ENCODE data around the gene PLA2G4F. TPM values are rescaled to one million over a fixed set of nuclear protein-coding genes. Genes with fewer than 3 reads are reported as not detected.

PLA2G4F gene
- total RNA-seq, 4 donors from 2014 or later, result not detected

DNA sequence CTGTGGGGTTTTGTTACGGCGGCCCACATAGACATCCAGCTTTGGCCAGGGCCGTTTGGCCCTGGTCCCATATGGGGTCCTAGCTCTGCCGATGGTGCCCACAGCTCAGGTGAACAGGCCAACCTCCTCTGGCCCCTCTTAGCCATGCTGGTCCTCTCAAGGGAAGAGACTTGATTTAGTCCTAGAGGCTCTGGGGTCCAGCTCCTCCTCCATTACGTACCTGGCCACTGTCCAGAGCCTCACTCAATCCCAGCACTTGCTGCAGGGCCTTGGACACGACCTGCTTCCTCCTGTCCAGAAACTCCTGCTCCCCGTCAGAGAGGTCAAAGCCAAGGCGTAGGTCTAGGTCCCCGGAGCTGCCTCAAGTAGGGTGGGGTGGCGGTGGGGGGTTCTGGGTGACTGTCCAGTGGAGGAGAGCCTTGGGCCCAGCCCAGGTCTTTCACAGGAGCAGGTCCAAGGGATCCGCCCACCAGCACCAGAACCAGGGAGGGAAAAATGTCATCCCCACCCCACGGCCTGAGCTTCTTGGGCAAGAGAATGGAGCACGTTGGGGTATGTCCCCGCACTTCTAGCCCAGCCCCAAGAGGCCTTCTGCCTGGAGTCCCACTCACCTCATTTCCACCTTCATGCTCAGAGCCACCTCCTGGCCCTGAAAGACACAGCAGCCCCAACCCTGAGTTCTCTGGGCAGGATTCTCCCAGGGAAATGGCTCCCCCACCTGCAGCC is 6.8 kb downstream of the PLA2G4F start:
- Histone ChIP-seq H3K27me3 (no peaks in the 10 kb centered on the region), H3K27ac (no peak overlapping the region), H3K4me1 (peaks cover 0 to 12% (median 2%) of the 10 kb centered on the region in 4 donors), H3K36me3 (no peaks in the 10 kb centered on the region), H3K4me3 (no peak overlapping the region), H3K9me3 (no peaks in the 10 kb centered on the region)
- TF ChIP-seq EP300 (IDR thresholded peaks at IDR 0.05) (no peak), POLR2A (IDR thresholded peaks at IDR 0.05) (no peak)
- TF ChIP-seq, protein P1, sequence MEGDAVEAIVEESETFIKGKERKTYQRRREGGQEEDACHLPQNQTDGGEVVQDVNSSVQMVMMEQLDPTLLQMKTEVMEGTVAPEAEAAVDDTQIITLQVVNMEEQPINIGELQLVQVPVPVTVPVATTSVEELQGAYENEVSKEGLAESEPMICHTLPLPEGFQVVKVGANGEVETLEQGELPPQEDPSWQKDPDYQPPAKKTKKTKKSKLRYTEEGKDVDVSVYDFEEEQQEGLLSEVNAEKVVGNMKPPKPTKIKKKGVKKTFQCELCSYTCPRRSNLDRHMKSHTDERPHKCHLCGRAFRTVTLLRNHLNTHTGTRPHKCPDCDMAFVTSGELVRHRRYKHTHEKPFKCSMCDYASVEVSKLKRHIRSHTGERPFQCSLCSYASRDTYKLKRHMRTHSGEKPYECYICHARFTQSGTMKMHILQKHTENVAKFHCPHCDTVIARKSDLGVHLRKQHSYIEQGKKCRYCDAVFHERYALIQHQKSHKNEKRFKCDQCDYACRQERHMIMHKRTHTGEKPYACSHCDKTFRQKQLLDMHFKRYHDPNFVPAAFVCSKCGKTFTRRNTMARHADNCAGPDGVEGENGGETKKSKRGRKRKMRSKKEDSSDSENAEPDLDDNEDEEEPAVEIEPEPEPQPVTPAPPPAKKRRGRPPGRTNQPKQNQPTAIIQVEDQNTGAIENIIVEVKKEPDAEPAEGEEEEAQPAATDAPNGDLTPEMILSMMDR (IDR thresholded peaks at IDR 0.05), result no peak
- no peak for DNase-seq (ENCODE audit: low spot score in 2 of 2)
- 88 to 94% methylated on average over 13 to 14 of the region's 14 CpGs for WGBS, 2 donors

DNA sequence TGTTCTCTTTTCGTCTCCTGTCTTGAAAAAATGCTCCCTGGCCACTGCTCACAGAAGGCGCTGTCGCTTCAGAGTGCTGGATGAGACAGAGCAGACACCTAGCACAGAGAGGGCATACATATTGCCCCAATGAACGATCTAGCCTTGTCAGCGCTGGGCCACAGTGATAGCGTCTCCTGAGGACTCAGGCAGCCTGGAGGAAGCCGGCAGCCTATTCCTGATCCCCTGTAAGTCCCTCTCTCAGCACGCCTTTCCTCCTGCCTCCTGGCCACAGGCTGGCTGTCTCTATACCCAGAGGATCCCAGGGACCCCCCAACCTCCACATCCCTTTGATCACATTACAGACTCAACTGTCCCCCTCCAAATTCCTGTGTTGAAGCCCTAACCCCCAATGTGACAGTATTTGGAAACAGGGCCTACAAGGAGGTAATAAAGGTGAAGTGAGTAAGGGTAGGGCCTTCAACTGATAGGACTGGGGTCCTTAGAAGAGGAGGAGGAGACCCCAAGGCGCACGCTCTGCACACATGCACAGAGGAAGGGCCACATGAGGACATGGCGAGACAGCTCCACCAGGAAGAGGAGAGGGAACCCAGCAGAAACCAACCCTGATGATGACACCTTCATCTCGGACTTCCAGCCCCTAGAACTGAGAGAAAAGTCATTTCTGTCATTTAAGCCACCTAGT is 7.5 kb downstream of the PLA2G4F start:
- 81 to 88% methylated on average over 12 of the region's 12 CpGs for WGBS, 2 donors
- H3K4me3 ChIP-seq, result no peak overlapping the region

DNA sequence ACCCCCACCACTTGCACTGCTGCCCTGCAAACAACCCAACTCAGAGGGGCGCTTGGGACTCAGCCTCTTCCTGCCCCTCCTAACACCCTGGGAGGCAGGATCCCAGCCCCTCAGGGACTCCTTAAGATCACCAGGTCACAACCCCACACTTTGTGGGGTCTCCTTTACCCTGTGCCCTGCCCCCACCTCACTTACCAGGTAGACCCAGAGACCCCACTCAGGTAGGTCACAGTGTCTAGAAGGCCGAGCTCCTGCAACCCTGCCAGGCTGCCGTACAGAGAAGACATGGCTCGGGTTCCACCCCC is 9.1 kb downstream of the PLA2G4F start:
- H3K27ac ChIP-seq, result no peak overlapping the region
- 88 to 95% methylated on average over 4 of the region's 4 CpGs for WGBS, 2 donors
- H3K9me3 ChIP-seq, result no peaks in the 10 kb centered on the region
- H3K36me3 ChIP-seq, result no peaks in the 10 kb centered on the region
- TF ChIP-seq, protein P1 (IDR thresholded peaks at IDR 0.05), result no peak
- TF ChIP-seq POLR2A (IDR thresholded peaks at IDR 0.05), result no peak
- TF ChIP-seq EP300 (IDR thresholded peaks at IDR 0.05), result no peak
- no peak for DNase-seq (ENCODE audit: low spot score in 2 of 2)
- H3K4me3 ChIP-seq, result no peak overlapping the region
- H3K4me1 ChIP-seq, result peaks cover 0 to 12% (median 2%) of the 10 kb centered on the region in 4 donors
- no peaks in the 10 kb centered on the region for H3K27me3 ChIP-seq

More for the DNA sequence above, 7.5 kb downstream of the PLA2G4F start:
- DNase-seq (ENCODE audit: low spot score in 2 of 2), result no peak
- no peaks in the 10 kb centered on the region for H3K36me3 ChIP-seq
- H3K27me3 ChIP-seq, result no peaks in the 10 kb centered on the region
- no peaks in the 10 kb centered on the region for H3K9me3 ChIP-seq
- TF ChIP-seq, protein P1 (IDR thresholded peaks at IDR 0.05), result no peak
- TF ChIP-seq POLR2A (IDR thresholded peaks at IDR 0.05) (no peak), EP300 (IDR thresholded peaks at IDR 0.05) (no peak)
- H3K27ac ChIP-seq, result no peak overlapping the region
- H3K4me1 ChIP-seq, result peaks cover 0 to 12% (median 2%) of the 10 kb centered on the region in 4 donors

DNA sequence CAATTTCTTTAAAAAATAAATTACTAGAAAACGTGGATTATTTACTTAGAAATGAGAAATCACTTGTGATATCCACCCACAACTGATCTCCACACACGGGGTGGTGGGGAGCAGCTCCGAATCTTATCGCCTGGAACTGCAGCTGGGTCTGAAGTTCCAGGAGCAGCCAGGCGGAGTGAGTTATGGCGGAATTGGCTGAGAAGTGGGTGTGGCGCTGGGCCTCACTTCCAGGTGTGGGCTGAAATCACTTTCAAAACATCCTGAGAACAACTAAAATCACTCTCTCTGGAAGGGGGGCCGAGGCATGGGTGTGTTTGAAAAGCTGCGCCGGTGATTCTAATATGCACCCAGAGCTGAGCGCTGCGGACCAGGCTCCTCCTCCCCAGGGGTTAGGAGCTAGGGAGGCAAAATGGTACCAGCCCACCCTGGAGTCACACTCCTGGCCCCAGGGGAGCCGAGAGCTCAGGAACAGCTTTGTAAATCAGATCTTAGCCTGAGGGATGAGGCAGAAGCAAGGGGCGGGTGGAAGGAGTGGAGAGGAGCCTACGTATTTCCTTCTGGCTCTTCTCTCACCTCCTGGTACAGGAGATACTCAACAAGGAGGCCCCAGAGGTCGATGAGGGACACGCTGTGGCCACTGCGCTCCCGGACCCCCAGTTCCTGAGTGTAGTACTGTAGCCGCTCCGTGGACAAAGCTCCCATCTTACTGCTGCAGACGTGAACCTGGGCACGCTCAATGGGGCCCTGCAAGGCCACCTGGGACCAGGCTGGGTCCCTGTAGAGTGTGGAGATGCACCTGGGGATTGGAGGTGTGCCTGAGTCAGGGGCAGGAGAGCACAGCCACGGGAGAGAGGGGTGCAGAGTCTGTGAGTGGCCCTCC is 9.6 kb downstream of the PLA2G4F start:
- no peak for DNase-seq (ENCODE audit: low spot score in 2 of 2)
- no peaks in the 10 kb centered on the region for H3K36me3 ChIP-seq
- no peaks in the 10 kb centered on the region for H3K27me3 ChIP-seq
- H3K4me1 ChIP-seq, result peaks cover 0 to 6% (median under 1%) of the 10 kb centered on the region in 4 donors
- H3K27ac ChIP-seq, result no peak overlapping the region
- WGBS, 2 donors, result 73 to 78% methylated on average over 22 to 24 of the region's 24 CpGs
- TF ChIP-seq POLR2A (IDR thresholded peaks at IDR 0.05) (no peak), EP300 (IDR thresholded peaks at IDR 0.05) (no peak)
- TF ChIP-seq, protein P1 (IDR thresholded peaks at IDR 0.05), result no peak
- H3K9me3 ChIP-seq, result no peaks in the 10 kb centered on the region
- H3K4me3 ChIP-seq, result no peak overlapping the region

All from tibial nerve (tissue), 4 donors.